GM12872 (cell line): ENCODE data around the gene N4BP2.

Experiments used
- CTCF ChIP-seq: IDR thresholded peaks from 3 replicates; pipeline ENCODE4 v1.5.1; 2011; ENCODE audit warnings: low read depth, mild to moderate bottlenecking, low read length, moderate library complexity; ENCODE audit not compliant: insufficient read depth

The N4BP2 gene

GRCh38 chr4:40099010-40099409 lies 42.4 kb downstream of the N4BP2 start:
- TF ChIP-seq CTCF = no peak

- TF ChIP-seq CTCF = no peak
Measured at GRCh38 chr4:40112027-40112792, 55.6 kb downstream of the N4BP2 start.

- TF ChIP-seq CTCF = no peak
Measured at GRCh38 chr4:40114206-40114605, 57.6 kb downstream of the N4BP2 start.

- no peak for TF ChIP-seq CTCF
Measured at GRCh38 chr4:40118861-40119260, 62.2 kb downstream of the N4BP2 start.

- no peak for TF ChIP-seq CTCF
Measured at GRCh38 chr4:40119344-40119743, 62.7 kb downstream of the N4BP2 start.

- TF ChIP-seq CTCF = no peak
Measured at GRCh38 chr4:40121515-40121914, 64.9 kb downstream of the N4BP2 start.

GRCh38 chr4:40122941-40123340 lies 66.3 kb downstream of the N4BP2 start:
- TF ChIP-seq CTCF = no peak
